ENCODE data around the gene RERE.

The RERE gene

DNA sequence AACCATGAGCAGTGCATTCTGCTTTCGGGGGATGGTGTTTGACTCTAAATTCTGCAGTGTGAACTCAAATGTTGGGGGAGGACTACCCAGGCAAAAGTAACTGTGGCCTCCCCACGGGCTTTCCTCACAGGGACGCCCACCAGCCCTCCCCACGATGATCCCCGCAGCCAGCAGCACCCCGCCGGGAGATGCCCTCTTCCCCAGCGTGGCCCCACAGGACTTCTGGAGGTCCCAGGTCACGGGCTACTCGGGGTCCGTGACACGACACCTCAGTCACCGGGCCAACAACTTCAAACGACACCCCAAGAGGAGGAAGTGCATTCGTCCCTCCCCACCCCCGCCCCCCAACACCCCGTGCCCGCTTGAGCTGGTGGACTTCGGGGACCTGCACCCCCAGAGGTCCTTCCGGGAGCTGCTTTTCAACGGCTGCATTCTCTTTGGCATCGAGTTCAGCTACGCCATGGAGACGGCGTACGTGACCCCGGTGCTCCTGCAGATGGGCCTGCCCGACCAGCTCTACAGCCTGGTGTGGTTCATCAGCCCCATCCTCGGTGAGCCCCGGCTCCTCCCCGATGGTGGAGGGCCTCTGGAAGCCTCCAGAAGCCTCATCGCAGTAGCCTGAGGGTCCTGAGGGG is 493.1 kb downstream of the RERE start:
- H3K4me3 ChIP-seq (ENCODE audit: control insufficient read depth, low read depth, low read length), result no peak overlapping the region
- DNase-seq (ENCODE audit: low read depth), result no peak
- TF ChIP-seq, protein P1, sequence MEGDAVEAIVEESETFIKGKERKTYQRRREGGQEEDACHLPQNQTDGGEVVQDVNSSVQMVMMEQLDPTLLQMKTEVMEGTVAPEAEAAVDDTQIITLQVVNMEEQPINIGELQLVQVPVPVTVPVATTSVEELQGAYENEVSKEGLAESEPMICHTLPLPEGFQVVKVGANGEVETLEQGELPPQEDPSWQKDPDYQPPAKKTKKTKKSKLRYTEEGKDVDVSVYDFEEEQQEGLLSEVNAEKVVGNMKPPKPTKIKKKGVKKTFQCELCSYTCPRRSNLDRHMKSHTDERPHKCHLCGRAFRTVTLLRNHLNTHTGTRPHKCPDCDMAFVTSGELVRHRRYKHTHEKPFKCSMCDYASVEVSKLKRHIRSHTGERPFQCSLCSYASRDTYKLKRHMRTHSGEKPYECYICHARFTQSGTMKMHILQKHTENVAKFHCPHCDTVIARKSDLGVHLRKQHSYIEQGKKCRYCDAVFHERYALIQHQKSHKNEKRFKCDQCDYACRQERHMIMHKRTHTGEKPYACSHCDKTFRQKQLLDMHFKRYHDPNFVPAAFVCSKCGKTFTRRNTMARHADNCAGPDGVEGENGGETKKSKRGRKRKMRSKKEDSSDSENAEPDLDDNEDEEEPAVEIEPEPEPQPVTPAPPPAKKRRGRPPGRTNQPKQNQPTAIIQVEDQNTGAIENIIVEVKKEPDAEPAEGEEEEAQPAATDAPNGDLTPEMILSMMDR (conservative IDR thresholded peaks at IDR 0.05; ENCODE audit: control insufficient read depth, insufficient read depth, low read depth, low read length), result no peak

DNA sequence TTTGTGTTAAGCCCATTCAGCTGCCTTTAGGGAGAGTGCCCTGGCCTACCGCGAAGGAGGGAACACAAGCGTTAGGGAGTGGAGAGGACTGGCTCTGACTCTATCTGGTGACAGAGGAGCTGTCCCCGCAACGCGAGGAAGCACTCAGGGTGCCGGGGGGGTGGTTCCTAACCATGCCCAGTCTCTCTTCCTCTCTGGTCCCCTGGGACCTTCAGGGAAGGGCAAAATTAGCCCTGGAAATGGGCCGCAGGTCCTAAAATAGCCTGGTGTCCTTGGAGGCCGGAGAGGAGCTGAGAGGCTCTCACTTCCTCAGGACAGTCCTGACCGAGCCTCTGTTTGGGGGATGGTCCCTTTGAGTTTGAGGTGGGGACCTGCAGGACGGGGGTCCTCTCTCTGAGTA is 493.7 kb downstream of the RERE start:
- no peak overlapping the region for H3K4me3 ChIP-seq (ENCODE audit: control insufficient read depth, low read depth, low read length)
- no peak for DNase-seq (ENCODE audit: low read depth)
- TF ChIP-seq, protein P1 (conservative IDR thresholded peaks at IDR 0.05; ENCODE audit: control insufficient read depth, insufficient read depth, low read depth, low read length), result no peak

DNA sequence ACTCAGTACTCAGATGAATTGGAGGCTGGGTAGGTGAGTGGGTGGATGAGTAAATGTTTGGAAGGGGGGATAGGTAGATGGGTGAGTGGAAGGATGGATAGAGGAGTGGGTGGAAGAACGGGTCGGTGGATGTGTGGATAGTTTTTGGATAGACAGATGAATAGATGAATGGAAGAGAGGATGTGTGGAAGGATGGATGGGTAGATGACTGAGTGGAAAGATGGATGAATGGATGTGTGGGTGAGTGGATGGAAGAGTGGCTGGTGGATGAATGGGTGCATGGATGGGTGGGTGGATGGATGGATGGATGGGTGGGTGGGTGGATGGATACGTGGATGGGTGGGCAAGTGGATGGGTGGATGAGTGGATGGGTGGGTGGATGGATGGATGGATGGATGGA is 495.8 kb downstream of the RERE start:
- no peak overlapping the region for H3K4me3 ChIP-seq (ENCODE audit: control insufficient read depth, low read depth, low read length)
- DNase-seq (ENCODE audit: low read depth), result no peak
- TF ChIP-seq, protein P1 (conservative IDR thresholded peaks at IDR 0.05; ENCODE audit: control insufficient read depth, insufficient read depth, low read depth, low read length), result no peak

DNA sequence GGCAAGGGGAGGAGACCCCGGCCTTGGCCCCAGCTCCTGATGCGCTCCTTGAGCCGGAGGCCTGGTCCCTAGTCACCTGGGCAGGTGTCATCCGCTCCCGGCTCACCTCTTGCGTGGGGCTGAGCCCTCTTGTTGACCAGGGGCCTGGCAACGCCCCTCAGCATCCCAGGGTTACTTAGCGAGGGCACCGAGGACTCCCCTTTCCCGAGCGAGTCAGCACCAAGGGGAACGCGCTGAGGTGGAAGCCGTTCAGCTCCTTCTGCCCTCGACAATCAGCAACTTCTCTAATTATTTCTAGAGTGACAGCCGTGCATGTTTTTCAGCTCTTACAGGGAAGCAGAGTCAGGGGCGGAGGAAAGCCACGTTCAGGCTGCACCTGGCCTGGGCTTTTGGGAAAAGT is 499.0 kb downstream of the RERE start:
- DNase-seq (ENCODE audit: low read depth), result no peak
- TF ChIP-seq, protein P1 (conservative IDR thresholded peaks at IDR 0.05; ENCODE audit: control insufficient read depth, insufficient read depth, low read depth, low read length), result no peak
- peak overlapping the region; percentile 59 for H3K4me3 ChIP-seq (ENCODE audit: control insufficient read depth, low read depth, low read length)

DNA sequence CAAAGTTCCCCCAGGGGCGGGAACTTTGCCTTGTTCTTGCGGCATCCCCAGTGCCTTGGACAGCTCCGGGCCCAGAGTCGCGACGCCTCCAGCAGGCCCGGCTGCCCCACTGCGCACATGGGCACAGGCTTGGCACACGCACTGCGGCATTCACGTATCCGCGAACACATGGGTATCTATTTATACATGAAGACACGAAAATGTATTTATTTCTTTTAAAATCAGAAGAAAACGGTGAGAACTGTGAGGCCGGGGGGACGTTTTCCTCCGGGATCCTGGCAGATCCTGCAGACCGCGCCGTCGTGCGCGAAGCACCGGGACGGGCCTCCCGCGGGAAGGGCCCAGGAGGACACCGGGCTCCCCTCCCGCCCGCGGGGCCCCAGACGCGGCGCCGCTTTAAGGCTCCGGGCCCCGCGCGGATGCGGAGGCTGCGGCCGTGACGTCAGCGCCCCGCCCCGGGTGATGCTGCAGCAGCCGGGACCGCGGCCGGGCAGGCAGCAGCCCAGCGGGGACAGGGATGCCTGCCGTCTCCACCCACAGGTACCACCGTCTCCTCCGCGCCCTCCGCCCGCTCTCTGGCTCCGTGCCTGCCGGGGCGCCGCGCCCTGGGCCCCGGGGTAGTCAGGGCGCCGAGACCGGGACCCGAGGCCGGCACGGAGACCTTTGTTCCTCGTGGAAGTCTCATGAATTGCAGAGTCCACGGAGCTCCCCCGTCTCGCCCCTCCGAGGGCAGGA is 499.6 kb downstream of the RERE start, which contains the start of gene SLC45A1:
Gene SLC45A1, plus strand, starts transcription at position 468 of the 735 bp plus-strand sequence. CDS start 6,216 bp downstream, outside the sequence.
- peak within 1 kb of the TSS; percentile 59 for H3K4me3 ChIP-seq (ENCODE audit: control insufficient read depth, low read depth, low read length)
- DNase-seq (ENCODE audit: low read depth), result peak; percentile 54
- TF ChIP-seq, protein P1 (conservative IDR thresholded peaks at IDR 0.05; ENCODE audit: control insufficient read depth, insufficient read depth, low read depth, low read length), result no peak

DNA sequence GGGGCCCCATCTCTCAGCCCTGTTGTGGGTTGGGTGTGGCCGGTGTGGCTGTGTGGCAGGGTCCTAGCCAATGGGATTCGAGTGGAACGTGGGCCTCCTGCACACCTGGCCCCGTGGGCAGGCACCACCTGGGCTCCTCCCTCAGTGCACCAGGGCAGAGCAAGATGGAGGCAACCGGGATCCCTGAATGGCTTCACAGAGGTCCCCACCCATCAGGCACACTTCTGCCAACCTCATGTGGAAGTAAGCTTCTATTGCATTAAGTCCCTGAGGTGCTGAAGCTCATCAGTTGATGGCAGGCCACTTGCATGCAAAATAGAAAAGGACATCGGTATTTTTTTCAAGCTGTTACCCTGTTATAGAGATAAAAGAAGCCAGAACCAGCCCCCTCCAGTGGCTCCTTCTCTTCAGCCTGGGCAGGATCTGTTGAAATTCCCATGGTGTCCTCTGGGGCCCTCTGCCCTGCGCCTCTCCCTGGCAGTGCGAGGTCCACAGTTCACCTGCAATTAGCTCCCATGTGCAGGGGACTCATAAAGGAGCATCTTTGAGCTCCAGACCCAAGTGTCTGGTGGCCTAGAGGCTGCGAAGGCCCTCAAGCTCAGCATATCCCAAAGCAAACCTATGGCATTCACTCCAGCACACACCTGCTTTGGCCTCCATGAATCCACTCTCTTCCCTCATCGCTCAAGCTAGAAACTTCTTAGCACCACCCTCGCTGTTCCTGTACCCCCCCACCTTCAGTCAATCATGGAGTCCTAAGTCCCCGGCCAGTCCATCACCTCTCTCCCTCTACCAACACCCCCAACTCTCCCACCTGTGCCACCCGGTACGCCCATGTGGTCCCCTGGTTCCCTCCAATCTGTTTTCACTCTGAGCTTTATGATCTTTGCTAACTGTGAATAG is 501.6 kb downstream of the RERE start:
- TF ChIP-seq, protein P1 (conservative IDR thresholded peaks at IDR 0.05; ENCODE audit: control insufficient read depth, insufficient read depth, low read depth, low read length), result peak; percentile 22
- no peak overlapping the region for H3K4me3 ChIP-seq (ENCODE audit: control insufficient read depth, low read depth, low read length)
- DNase-seq (ENCODE audit: low read depth), result no peak
